Pancreas (tissue), 10 donors: ENCODE results near the gene ANGPTL1. TPM values are rescaled to one million over a fixed set of nuclear protein-coding genes. Genes with fewer than 3 reads are reported as not detected.

ENCODE experiments used
- ATAC-seq, 4 donors: fragments of 200-7000 bp; cut with Tn5 transposase; one replicate each; pipeline versions ENCODE4 v1.8.0 to v1.9.1; 2020; ENCODE audit warnings: mild to moderate bottlenecking in 4 of 4, moderate library complexity in 4 of 4
- DNase-seq, 6 donors: peaks; one replicate each; pipeline ENCODE4 v3.0.0-alpha.2; 2020
- FAIRE-seq: peaks from 2 replicates; lab custom pipeline; 2012; peaks lifted over from hg19 to GRCh38; lab: Jason Lieb, UNC
- H3K27ac ChIP-seq, 4 donors: fragments of 200-600 bp; sonication (generic); 1 replicate in 3 of 4; 2 replicates in 1 of 4; pipeline versions ENCODE4 v1.5.0 to v1.8.0; 2020
- H3K27me3 ChIP-seq, 4 donors: fragments of 200-600 bp; one replicate each; pipeline ENCODE4 v1.8.0; 2021
- H3K36me3 ChIP-seq, 3 donors: fragments of 200-600 bp; sonication (generic) in 1 of 3; one replicate each; pipeline versions ENCODE4 v1.5.0 to v1.8.0; 2020 to 2021
- H3K4me1 ChIP-seq, 3 donors: fragments of 200-600 bp; one replicate each; pipeline ENCODE4 v1.8.0; 2021
- H3K4me3 ChIP-seq, 4 donors: fragments of 200-600 bp; sonication (generic) in 2 of 4; one replicate each; pipeline versions ENCODE4 v1.5.0 to v1.8.0; 2020 to 2021
- H3K9me3 ChIP-seq, 4 donors: fragments of 200-600 bp; one replicate each; pipeline ENCODE4 v1.8.0; 2021
- WGBS, 2 donors: extraction: QIAGEN DNeasy Blood & Tissue Kit; methylation state at CpG; one replicate each; pipeline ENCODE4 v1.1.7; 2013; 5-methylcytosine and 5-hydroxymethylcytosine counted together
- intact Hi-C, 3 donors: fragments of 100-400 bp; cut with DNase I; formaldehyde crosslinking; loops; one replicate each; pipeline versions ENCODE4 v1.11.1 to v1.14.2; 2022
- polyA plus RNA-seq, 2 donors: library from polyadenylated mRNA; stranded (reverse); fragments of 200-250 nt; gene quantifications; one replicate each; pipeline ENCODE4 v1.2.3, GENCODE V29; 2013
- total RNA-seq, 6 donors: library from RNA; stranded (reverse); fragmentation: NEBNext Ultra II Directional in 4 of 6; extraction: Animal tissue kit (Norgen Biotek cat#: 25700) in 4 of 6; gene quantifications; one replicate each; pipeline versions ENCODE4 v1.2.1 to v1.2.4, GENCODE V29; 2021 to 2023
- TF ChIP-seq, protein P1 (sequence below), 4 donors: fragments of 200-600 bp; sonication (generic) in 3 of 4; IDR thresholded peaks; one replicate each; pipeline versions ENCODE4 v1.5.0 to v1.8.0; 2021; ENCODE audit warnings: antibody characterized with exemption in 4 of 4
- donor health status: healthy with polysubstance abuse.
- donor health status: DM: no; HTN: no; CAD: no; lungs with moderate emphysema.
- donor health status: DM: no; HTN: no; CAD: no.
- donor health status: control.
- donor health status: control.
- donor health status: Bipolar disorder and iron deficiency.
- donor health status: DM: yes; HTN: yes; CAD: no.
- donor health status: DM: no; HTN: no; CAD: no.
- donor health status: DM: no; HTN: no; CAD: no.
- donor health status: DM: yes; HTN: yes; CAD: no.

Gene ANGPTL1
- total and polyA plus RNA-seq, 8 donors: 2.5 to 10.1 (median 4.6) TPM

DNA sequence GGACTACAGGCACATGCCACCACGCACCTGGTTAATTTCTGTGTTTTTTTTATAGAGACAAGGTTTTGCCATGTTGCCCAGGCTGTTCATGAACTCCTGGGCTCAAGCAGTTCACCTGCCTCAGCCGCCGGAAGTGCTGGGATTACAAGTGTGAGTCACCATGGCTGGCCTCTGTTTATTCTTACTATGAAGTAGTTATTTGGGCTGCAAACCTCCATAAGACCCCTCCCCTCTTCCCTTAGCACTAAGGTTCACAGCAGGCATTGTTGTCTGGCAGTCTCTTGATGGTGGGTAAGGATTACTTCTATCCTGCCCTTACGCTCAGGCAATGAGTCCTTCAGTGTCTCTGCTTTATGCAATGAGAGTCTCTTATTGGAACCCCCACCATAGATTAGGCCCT lies 51.8 kb downstream of the ANGPTL1 start:
- intact Hi-C loops: no loop called here
- H3K27ac ChIP-seq: no peak overlapping the region

DNA sequence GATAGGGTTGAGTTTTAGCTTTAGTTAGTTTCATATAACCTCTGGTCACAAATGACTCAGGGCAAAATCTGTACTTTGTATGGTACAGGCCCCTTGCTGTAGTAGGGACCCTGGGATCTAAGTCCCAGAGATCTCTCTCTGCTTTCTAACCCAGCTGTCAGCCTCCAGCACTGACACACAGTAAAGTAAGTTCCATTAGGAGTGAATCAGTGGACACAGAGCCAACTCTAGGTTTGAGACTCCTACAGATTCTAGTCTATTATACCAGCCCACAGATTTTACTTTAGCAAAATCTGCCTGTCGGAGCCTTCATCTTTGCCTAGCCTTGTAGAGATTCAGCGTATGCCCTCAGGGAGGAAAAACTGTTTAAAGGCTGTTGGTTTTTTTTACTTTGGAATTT lies 52.5 kb downstream of the ANGPTL1 start:
- intact Hi-C loops: no loop called here

More for the DNA sequence above, 51.8 kb downstream of the ANGPTL1 start:
- FAIRE-seq (no peak), ATAC-seq (no peak), DNase-seq (no peak)
- Histone ChIP-seq H3K27me3 (no peaks in the 10 kb centered on the region), H3K9me3 (no peaks in the 10 kb centered on the region), H3K4me1 (no peaks in the 10 kb centered on the region), H3K36me3 (no peaks in the 10 kb centered on the region), H3K4me3 (no peak overlapping the region)
- 93 to 95% methylated on average over 4 of the region's 4 CpGs for WGBS, 2 donors
- TF ChIP-seq, protein P1, sequence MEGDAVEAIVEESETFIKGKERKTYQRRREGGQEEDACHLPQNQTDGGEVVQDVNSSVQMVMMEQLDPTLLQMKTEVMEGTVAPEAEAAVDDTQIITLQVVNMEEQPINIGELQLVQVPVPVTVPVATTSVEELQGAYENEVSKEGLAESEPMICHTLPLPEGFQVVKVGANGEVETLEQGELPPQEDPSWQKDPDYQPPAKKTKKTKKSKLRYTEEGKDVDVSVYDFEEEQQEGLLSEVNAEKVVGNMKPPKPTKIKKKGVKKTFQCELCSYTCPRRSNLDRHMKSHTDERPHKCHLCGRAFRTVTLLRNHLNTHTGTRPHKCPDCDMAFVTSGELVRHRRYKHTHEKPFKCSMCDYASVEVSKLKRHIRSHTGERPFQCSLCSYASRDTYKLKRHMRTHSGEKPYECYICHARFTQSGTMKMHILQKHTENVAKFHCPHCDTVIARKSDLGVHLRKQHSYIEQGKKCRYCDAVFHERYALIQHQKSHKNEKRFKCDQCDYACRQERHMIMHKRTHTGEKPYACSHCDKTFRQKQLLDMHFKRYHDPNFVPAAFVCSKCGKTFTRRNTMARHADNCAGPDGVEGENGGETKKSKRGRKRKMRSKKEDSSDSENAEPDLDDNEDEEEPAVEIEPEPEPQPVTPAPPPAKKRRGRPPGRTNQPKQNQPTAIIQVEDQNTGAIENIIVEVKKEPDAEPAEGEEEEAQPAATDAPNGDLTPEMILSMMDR (IDR thresholded peaks at IDR 0.05): no peak

DNA sequence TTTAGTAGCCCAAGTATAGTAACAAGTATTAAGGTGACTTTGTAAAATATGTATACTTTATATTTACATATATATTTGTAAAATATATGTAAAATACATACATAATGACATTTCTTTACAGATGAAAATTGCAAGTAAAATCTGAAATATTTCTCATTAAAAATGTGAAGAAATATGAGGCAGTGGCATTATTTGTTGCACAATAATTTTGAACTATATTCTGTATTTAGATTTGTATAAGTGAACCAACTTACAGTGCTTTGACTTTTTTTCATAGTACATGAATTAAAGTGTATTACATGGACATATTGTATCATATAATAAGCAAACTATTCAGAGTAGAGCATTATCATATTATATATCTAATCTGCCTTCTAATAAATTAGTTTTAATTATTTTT lies 60.3 kb downstream of the ANGPTL1 start:
- ATAC-seq: no peak
- DNase-seq: no peak
- TF ChIP-seq, protein P1 (IDR thresholded peaks at IDR 0.05): no peak
- H3K4me1 ChIP-seq: no peaks in the 10 kb centered on the region
- FAIRE-seq: peak; percentile 59
- no peaks in the 10 kb centered on the region for H3K27me3 ChIP-seq
- H3K27ac ChIP-seq: no peak overlapping the region
- H3K36me3 ChIP-seq: no peaks in the 10 kb centered on the region
- intact Hi-C loops: no loop called here
- no peak overlapping the region for H3K4me3 ChIP-seq
- no peaks in the 10 kb centered on the region for H3K9me3 ChIP-seq

More for the DNA sequence above, 52.5 kb downstream of the ANGPTL1 start:
- FAIRE-seq (no peak), DNase-seq (no peak), ATAC-seq (no peak)
- Histone ChIP-seq H3K36me3 (no peaks in the 10 kb centered on the region), H3K9me3 (no peaks in the 10 kb centered on the region), H3K4me3 (no peak overlapping the region), H3K27me3 (no peaks in the 10 kb centered on the region), H3K27ac (no peak overlapping the region), H3K4me1 (no peaks in the 10 kb centered on the region)
- TF ChIP-seq, protein P1 (IDR thresholded peaks at IDR 0.05): no peak
- WGBS, 2 donors: 91% methylated on average over 2 of the region's 2 CpGs

DNA sequence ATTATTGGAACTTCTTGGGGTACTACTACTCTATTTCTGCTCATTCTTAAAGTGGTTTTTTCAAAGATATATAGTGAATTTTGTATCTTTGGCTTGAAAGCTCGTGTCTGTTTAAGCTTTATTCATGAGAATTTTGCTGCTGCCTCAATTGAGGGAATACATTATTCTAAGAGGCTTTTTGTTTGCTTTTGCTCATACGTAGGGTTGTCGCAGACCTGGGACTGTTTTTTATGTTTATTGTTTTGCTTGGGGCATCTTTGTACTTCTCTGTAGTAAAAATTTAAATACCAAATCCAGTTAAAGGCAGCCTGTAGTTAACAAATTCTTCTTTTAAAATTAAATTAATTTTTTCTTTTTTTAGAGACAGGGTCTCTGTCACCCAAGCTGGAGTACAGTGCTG lies 62.3 kb downstream of the ANGPTL1 start:
- Histone ChIP-seq H3K27ac (no peak overlapping the region), H3K9me3 (no peaks in the 10 kb centered on the region)

DNA sequence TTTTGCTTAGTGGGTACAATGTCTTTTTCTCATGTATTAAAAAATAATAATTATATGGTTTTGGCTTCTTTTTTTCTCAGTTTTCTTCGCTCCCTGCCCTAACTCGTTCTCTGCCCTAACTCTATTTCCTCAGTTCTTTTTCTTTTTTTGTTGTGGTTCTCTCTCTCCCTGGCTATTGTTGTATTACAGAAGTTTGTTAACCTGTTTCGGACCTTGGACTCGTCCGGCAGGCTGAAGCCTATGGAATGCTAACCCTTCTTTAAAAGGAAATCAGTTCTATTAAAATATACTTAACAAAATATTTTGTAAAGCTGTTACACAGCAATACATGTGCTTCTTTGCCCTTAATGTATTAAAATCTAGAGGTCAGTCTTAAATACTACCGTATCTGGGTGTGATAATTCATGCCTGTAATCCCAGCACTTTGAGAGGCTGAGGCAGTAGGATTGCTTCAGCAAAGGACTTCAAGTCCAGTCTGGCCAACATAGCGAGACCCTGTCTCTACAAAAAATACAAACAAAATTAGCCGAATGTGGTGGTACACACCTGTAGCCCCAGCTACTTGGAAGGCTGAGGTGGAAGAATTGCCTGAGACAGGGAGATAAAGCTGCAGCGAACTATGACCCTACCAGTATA lies 64.1 kb downstream of the ANGPTL1 start:
- Histone ChIP-seq H3K4me3 (no peak overlapping the region), H3K27me3 (no peaks in the 10 kb centered on the region), H3K4me1 (no peaks in the 10 kb centered on the region), H3K36me3 (no peaks in the 10 kb centered on the region), H3K9me3 (no peaks in the 10 kb centered on the region), H3K27ac (no peak overlapping the region)
- TF ChIP-seq, protein P1 (IDR thresholded peaks at IDR 0.05): no peak
- 95% methylated on average over 9 of the region's 9 CpGs for WGBS, 2 donors
- intact Hi-C loops: no loop called here
- DNase-seq (no peak), FAIRE-seq (no peak), ATAC-seq (no peak)

More for the DNA sequence above, 62.3 kb downstream of the ANGPTL1 start:
- no peak for ATAC-seq
- no peaks in the 10 kb centered on the region for H3K4me1 ChIP-seq
- H3K36me3 ChIP-seq: no peaks in the 10 kb centered on the region
- no peaks in the 10 kb centered on the region for H3K27me3 ChIP-seq
- H3K4me3 ChIP-seq: no peak overlapping the region
- TF ChIP-seq, protein P1 (IDR thresholded peaks at IDR 0.05): no peak
- FAIRE-seq: no peak
- WGBS, 2 donors: 90 to 99% methylated on average over 3 of the region's 3 CpGs
- intact Hi-C loops: no loop called here
- no peak for DNase-seq
